ENCODE measurements around the gene GRM1.

GRCh38 chr6:146014233-146014632 is 14.6 kb upstream of the GRM1 start:
- TF ChIP-seq POLR2A (IDR thresholded peaks at IDR 0.05) (no peak), POLR2AphosphoS5 (IDR thresholded peaks at IDR 0.05; ENCODE audit: insufficient read depth in 1 of 2, low read depth in 1 of 2) (no peak)
